SK-N-MC (cell line): Measurements from ENCODE around the gene PWP2.
"Not testable (repeated sequence)": the region's sequence is repeated elsewhere in the genome, so short reads cannot be mapped to it uniquely, and the experiment has no call there.

Experiments
- EZH2 ChIP-seq: fragments of 200-600 bp; sonication (generic); IDR thresholded peaks from one replicate; pipeline ENCODE4 v1.6.1; 2017; ENCODE audit warnings: antibody characterized with exemption
- FOXP2 ChIP-seq: optimal IDR thresholded peaks from 2 replicates; pipeline ENCODE3; 2011; ENCODE audit warnings: mild to moderate bottlenecking, moderate library complexity; ENCODE audit not compliant: insufficient read depth; ENCODE audit errors: extremely low read length, control extremely low read depth
- POLR2AphosphoS5 ChIP-seq: IDR thresholded peaks from 2 replicates; pipeline ENCODE4 v1.6.1; 2012; ENCODE audit warnings: mild to moderate bottlenecking, low read depth, low read length, borderline replicate concordance

DNA sequence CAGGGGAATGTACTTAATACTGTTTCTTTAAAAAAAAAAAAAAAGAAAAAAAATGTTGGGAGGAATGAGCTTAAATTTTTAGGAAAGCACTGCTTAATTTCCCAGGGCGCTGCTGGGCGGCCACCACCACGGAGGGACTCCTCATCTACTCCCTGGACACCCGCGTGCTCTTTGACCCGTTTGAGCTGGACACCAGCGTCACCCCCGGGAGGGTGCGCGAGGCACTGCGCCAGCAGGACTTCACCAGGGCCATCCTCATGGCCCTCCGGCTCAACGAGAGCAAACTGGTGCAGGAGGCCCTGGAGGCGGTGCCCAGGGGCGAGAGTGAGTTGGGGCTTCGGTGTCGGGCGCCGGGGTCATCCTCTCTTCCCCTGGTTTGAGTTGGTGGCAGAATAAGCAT is 20.6 kb downstream of the PWP2 start:
- TF ChIP-seq EZH2, POLR2AphosphoS5, FOXP2: not testable (repeated sequence)
